Left ventricle myocardium inferior (tissue), 1 donor: Measurements from ENCODE around the gene NCKAP5. TPM values are rescaled to one million over a fixed set of nuclear protein-coding genes. Genes with fewer than 3 reads are reported as not detected.

ENCODE experiments used
- DNase-seq: peaks from one replicate; pipeline ENCODE4 v3.0.0-alpha.2; 2020
- H3K27ac ChIP-seq: fragments of 200-600 bp; replicated peaks from 2 replicates; pipeline ENCODE4 v1.8.0; 2021
- H3K27me3 ChIP-seq: fragments of 200-600 bp; 2 replicates; pipeline ENCODE4 v1.8.0; 2021; ENCODE audit warnings: low read depth
- H3K36me3 ChIP-seq: fragments of 200-600 bp; 2 replicates; pipeline ENCODE4 v1.8.0; 2021
- H3K4me1 ChIP-seq: fragments of 200-600 bp; 2 replicates; pipeline ENCODE4 v1.8.0; 2021
- H3K4me3 ChIP-seq: fragments of 200-600 bp; 2 replicates; pipeline ENCODE4 v1.8.0; 2021; ENCODE audit warnings: mild to moderate bottlenecking, moderate library complexity
- H3K9me3 ChIP-seq: fragments of 200-600 bp; replicated peaks from 2 replicates; pipeline ENCODE4 v1.8.0; 2021
- intact Hi-C: fragments of 100-400 bp; cut with micrococcal nuclease; formaldehyde crosslinking; loops from one replicate; pipeline ENCODE4 v1.11.0; 2022
- total RNA-seq: library from RNA; stranded (reverse); fragmentation: NEBNext Ultra II Directional; extraction: Animal tissue kit (Norgen Biotek cat#: 25700); gene quantifications from one replicate; pipeline ENCODE4 v1.2.1, GENCODE V29; 2021
- TF ChIP-seq, protein P1 (sequence below): fragments of 200-600 bp; IDR thresholded peaks from 2 replicates; pipeline ENCODE4 v1.8.0; 2021; ENCODE audit warnings: antibody characterized with exemption, mild to moderate bottlenecking, borderline replicate concordance
- donor health status: DM: no; HTN: yes; CAD: no; lungs with severe emphysema.

The NCKAP5 gene
- total RNA-seq, 1 donor from 2014 or later, result 6.0 TPM

DNA sequence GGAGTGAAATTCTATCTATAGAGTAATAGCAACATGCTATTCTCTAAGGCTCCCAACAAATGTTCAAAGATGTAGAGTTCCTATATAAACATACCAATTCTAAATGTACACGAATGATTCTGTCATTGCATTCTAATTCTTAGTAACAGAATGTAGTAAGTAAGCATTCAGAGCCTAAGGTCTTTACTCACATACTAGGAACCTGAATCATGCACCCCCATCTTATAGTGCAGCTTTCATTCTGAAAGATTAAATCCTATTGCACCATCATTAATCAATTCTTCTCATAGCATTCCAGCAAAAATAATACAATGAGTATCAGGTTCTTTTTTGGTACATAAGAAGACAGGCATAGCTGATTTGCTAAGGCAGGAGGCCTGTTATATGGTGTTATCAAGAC, 230.0 kb downstream of the NCKAP5 start:
- no peak for DNase-seq
- no peaks in the 10 kb centered on the region for H3K27me3 ChIP-seq
- TF ChIP-seq, protein P1, sequence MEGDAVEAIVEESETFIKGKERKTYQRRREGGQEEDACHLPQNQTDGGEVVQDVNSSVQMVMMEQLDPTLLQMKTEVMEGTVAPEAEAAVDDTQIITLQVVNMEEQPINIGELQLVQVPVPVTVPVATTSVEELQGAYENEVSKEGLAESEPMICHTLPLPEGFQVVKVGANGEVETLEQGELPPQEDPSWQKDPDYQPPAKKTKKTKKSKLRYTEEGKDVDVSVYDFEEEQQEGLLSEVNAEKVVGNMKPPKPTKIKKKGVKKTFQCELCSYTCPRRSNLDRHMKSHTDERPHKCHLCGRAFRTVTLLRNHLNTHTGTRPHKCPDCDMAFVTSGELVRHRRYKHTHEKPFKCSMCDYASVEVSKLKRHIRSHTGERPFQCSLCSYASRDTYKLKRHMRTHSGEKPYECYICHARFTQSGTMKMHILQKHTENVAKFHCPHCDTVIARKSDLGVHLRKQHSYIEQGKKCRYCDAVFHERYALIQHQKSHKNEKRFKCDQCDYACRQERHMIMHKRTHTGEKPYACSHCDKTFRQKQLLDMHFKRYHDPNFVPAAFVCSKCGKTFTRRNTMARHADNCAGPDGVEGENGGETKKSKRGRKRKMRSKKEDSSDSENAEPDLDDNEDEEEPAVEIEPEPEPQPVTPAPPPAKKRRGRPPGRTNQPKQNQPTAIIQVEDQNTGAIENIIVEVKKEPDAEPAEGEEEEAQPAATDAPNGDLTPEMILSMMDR, result no peak

DNA sequence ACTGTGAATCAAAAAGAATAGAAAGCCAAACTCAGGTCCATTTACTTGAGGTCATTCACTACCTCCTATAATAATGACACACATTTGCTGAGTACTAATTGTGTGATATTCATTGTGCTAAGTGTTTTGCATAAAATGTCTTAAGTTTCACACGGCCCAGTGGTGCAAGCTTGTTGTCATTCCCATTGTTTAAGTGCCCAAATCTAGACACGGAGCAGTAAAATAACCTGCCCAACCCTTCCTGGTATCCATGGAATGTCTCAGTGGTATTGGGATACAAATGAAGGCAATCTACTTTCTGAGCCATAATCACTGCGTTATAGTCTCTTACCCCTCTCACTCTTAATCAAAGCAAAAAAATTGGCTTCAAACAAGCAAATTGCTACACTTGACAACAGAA, 233.3 kb downstream of the NCKAP5 start:
- peaks cover 3% of the 10 kb centered on the region for H3K4me1 ChIP-seq
- intact Hi-C loops, result no loop called here
- H3K36me3 ChIP-seq, result no peaks in the 10 kb centered on the region
- no peaks in the 10 kb centered on the region for H3K9me3 ChIP-seq
- H3K27ac ChIP-seq, result no peak overlapping the region
- no peak for DNase-seq
- TF ChIP-seq, protein P1, result no peak
- H3K27me3 ChIP-seq, result no peaks in the 10 kb centered on the region
- H3K4me3 ChIP-seq, result no peak overlapping the region

More for the DNA sequence above, 230.0 kb downstream of the NCKAP5 start:
- no peaks in the 10 kb centered on the region for H3K36me3 ChIP-seq
- no peaks in the 10 kb centered on the region for H3K9me3 ChIP-seq
- no peak overlapping the region for H3K27ac ChIP-seq
- H3K4me3 ChIP-seq, result no peak overlapping the region
- intact Hi-C loops, result no loop called here
- H3K4me1 ChIP-seq, result no peaks in the 10 kb centered on the region

DNA sequence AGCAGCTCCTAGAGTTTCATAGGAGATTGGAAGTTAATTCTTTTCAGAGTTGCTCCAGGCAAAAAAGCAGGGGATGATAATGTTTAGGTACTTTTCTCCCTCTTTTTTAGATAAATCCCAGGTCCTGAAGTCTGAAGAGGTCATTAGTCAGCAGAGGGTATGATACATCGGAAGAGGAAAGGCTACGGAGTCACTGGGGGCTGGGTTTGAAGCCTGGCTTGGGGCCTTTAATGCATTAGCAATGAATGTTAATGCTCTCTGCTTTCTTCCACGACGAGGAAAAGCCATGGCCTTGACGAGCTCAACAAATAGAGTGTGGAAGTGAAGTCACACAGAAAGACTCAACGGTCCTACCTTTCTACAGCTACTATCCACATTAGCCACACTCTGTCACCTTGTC, 235.1 kb downstream of the NCKAP5 start:
- Histone ChIP-seq H3K4me3 (no peak overlapping the region), H3K4me1 (peaks cover 3% of the 10 kb centered on the region), H3K27me3 (no peaks in the 10 kb centered on the region), H3K9me3 (no peaks in the 10 kb centered on the region), H3K36me3 (no peaks in the 10 kb centered on the region), H3K27ac (no peak overlapping the region)
- intact Hi-C loops, result no loop called here
- TF ChIP-seq, protein P1, result no peak
- no peak for DNase-seq

DNA sequence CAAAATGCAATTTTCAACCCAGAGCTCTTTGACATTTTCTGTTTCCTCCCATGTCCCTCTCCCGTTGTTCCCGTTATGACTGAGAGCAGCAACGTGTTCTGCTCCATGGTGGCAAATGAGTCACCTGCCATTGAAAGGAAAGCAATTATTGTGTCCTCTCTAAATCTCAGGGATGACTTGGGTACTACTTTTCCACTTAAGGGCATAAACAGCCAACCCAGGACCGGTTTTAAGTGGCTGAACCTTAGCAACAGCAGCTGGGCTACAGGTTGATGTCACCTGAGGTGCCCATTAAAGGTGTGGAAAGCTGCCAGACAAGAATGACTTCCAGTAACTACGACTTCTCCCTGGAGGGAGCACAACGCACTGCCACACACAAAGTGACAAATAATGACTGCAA, 236.8 kb downstream of the NCKAP5 start:
- Histone ChIP-seq H3K36me3 (no peaks in the 10 kb centered on the region), H3K4me3 (no peak overlapping the region), H3K9me3 (no peaks in the 10 kb centered on the region), H3K4me1 (peaks cover 3% of the 10 kb centered on the region), H3K27me3 (no peaks in the 10 kb centered on the region), H3K27ac (no peak overlapping the region)
- TF ChIP-seq, protein P1, result no peak
- DNase-seq, result no peak
- intact Hi-C loops, result no loop called here

DNA sequence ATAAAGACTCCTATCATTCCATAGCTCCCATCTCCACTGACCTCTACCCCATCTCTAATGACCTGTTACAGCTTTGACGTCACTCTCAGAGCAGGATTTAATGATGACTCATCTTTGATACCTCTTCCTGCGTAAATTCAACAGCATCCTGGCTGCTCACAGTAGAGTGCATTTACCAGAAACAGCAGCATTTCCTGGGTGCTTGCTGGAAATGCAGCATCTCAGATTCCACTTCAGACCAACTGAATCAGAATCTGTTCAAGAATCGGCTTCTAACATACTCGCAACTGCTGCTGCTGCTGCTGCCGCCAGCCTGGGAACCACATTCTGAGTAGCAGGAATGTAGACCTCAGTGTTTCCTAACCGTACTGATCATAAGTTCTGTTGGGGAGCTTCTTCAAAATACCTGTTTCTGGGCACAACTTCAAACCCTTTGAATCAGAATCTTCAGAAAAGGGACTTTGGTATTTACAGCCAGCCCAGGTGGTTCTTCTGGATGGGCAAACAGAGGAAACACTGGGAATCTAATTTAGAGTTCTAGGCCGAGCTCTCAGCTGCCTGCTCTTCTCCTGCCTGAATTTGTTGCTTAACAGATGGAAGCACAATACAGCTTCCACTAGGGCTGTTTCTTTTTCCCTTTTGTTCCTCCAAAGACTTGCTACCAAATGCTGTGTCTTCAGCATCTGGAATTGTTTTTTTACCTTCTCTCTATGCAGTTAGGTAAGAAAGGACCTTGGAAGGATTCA, 241.4 kb downstream of the NCKAP5 start:
- DNase-seq, result no peak
- intact Hi-C loops, result no loop called here
- H3K9me3 ChIP-seq, result no peaks in the 10 kb centered on the region
- H3K4me1 ChIP-seq, result peaks cover 3% of the 10 kb centered on the region
- H3K36me3 ChIP-seq, result no peaks in the 10 kb centered on the region
- H3K4me3 ChIP-seq, result no peak overlapping the region
- TF ChIP-seq, protein P1, result no peak
- no peaks in the 10 kb centered on the region for H3K27me3 ChIP-seq
- H3K27ac ChIP-seq, result no peak overlapping the region
